IPS-15b (cell line): Measurements from ENCODE around the gene MIEF1.
"Not testable (repeated sequence)": the region's sequence is repeated elsewhere in the genome, so short reads cannot be mapped to it uniquely, and the experiment has no call there.

Experiments used
- H3K27me3 ChIP-seq: one replicate; pipeline ENCODE4 v1.6.1; 2013; ENCODE audit warnings: low read length; ENCODE audit not compliant: control insufficient read depth, insufficient read depth
- H3K36me3 ChIP-seq: one replicate; pipeline ENCODE4 v1.6.1; 2013; ENCODE audit warnings: low read length; ENCODE audit not compliant: control insufficient read depth, insufficient read depth
- H3K4me1 ChIP-seq: one replicate; pipeline ENCODE4 v1.6.1; 2013; ENCODE audit warnings: mild to moderate bottlenecking, low read length; ENCODE audit not compliant: control insufficient read depth, insufficient read depth
- H3K4me3 ChIP-seq: one replicate; pipeline ENCODE4 v1.5.1; 2013; ENCODE audit warnings: low read depth, low read length
- H3K9ac ChIP-seq: one replicate; pipeline ENCODE4 v1.6.1; 2013; ENCODE audit warnings: low read depth, mild to moderate bottlenecking, low read length
- H3K9me3 ChIP-seq: one replicate; pipeline ENCODE4 v1.6.1; 2013; ENCODE audit warnings: mild to moderate bottlenecking, low read length; ENCODE audit not compliant: control insufficient read depth, insufficient read depth

Gene MIEF1

DNA sequence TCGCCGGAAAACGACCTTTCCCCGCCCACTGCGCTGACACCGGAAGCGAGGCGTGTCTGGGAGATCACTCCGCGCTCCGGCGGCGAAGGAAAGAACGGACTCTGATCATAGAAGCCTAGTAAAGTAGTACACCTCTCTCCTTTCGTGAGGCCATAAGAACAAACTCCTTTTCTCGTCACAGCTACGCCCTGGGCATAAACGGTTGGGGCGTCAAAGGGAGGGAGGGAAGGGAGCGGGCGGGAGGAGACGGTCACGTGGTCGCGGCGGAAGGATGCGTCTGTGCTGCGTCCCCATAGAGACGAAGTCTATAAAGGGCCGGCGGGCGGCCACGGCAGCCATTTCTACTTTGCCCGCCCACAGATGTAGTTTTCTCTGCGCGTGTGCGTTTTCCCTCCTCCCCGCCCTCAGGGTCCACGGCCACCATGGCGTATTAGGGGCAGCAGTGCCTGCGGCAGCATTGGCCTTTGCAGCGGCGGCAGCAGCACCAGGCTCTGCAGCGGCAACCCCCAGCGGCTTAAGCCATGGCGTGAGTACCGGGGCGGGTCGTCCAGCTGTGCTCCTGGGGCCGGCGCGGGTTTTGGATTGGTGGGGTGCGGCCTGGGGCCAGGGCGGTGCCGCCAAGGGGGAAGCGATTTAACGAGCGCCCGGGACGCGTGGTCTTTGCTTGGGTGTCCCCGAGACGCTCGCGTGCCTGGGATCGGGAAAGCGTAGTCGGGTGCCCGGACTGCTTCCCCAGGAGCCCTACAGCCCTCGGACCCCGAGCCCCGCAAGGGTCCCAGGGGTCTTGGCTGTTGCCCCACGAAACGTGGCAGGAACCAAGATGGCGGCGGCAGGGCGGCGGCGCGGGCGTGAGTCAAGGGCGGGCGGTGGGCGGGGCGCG, 18.4 kb downstream of the MIEF1 start, which contains the start of gene ATF4:
TSS of gene ATF4 (plus strand) at position 337 of the 880 bp plus-strand sequence. CDS start 884 bp downstream, outside the sequence.
- Histone ChIP-seq H3K9ac (peak within 1 kb of the TSS; percentile 99), H3K9me3 (no peaks in the 10 kb centered on the region), H3K27me3 (peaks cover 16% of the 10 kb centered on the region), H3K4me3 (peak within 1 kb of the TSS; percentile 90), H3K4me1 (peaks cover 5% of the 10 kb centered on the region), H3K36me3 (peaks cover 39% of the 10 kb centered on the region)

DNA sequence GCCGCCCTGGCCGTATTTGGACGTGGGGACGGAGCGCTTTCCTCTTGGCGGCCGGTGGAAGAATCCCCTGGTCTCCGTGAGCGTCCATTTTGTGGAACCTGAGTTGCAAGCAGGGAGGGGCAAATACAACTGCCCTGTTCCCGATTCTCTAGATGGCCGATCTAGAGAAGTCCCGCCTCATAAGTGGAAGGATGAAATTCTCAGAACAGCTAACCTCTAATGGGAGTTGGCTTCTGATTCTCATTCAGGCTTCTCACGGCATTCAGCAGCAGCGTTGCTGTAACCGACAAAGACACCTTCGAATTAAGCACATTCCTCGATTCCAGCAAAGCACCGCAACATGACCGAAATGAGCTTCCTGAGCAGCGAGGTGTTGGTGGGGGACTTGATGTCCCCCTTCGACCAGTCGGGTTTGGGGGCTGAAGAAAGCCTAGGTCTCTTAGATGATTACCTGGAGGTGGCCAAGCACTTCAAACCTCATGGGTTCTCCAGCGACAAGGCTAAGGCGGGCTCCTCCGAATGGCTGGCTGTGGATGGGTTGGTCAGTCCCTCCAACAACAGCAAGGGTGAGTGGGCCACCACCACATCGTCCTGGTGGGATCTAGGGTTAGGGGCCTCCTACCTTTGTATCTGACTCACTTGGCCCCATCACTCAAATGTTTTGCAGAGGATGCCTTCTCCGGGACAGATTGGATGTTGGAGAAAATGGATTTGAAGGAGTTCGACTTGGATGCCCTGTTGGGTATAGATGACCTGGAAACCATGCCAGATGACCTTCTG, 19.2 kb downstream of the MIEF1 start:
- peak overlapping the region; percentile 99 for H3K9ac ChIP-seq
- H3K36me3 ChIP-seq, result peaks cover 37% of the 10 kb centered on the region
- H3K4me3 ChIP-seq, result peak overlapping the region; percentile 73
- peaks cover 13% of the 10 kb centered on the region for H3K27me3 ChIP-seq
- H3K9me3 ChIP-seq, H3K4me1 ChIP-seq: not testable (repeated sequence)

DNA sequence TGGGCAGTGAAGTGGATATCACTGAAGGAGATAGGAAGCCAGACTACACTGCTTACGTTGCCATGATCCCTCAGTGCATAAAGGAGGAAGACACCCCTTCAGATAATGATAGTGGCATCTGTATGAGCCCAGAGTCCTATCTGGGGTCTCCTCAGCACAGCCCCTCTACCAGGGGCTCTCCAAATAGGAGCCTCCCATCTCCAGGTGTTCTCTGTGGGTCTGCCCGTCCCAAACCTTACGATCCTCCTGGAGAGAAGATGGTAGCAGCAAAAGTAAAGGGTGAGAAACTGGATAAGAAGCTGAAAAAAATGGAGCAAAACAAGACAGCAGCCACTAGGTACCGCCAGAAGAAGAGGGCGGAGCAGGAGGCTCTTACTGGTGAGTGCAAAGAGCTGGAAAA, 20.0 kb downstream of the MIEF1 start:
- Histone ChIP-seq H3K9ac (peak overlapping the region; percentile 99), H3K27me3 (peaks cover 11% of the 10 kb centered on the region), H3K4me3 (peak overlapping the region; percentile 73), H3K36me3 (peaks cover 37% of the 10 kb centered on the region)
- not testable (repeated sequence) for H3K4me1 ChIP-seq, H3K9me3 ChIP-seq

DNA sequence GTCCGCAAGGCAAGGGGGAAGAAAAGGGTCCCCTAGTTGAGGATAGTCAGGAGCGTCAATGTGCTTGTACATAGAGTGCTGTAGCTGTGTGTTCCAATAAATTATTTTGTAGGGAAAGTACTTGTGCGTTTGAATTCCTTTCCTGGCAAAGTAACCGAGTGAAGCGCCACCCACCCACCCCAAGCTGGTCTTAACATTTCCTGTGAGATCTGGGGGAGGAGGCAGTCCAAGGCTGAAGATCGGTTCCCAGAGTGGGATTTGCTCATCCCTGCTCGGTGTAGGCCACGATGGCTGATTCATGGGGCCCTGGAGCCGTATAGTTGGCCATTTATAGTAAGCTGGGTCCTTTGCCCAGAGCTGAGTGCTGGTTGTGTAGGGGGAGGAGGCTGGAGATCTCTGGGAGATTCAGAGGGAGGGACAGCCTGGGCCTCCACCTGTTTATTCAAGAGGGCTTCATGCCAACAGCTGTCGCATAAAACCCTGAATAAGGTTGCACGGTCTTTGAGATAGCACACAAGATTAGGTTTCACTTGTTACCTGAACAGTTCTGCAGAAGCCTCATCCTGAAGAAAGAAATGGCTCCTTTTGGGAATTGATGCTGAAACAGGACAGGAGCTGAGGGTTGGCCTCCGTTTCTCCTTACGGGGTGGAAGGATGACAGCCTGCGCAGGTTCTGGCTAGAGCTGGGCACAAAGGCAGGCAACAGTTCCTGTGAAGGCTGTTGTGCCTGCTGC, 20.6 kb downstream of the MIEF1 start:
- Histone ChIP-seq H3K4me1 (peaks cover 5% of the 10 kb centered on the region), H3K9ac (no peak overlapping the region), H3K27me3 (peaks cover 6% of the 10 kb centered on the region), H3K36me3 (peaks cover 37% of the 10 kb centered on the region), H3K9me3 (no peaks in the 10 kb centered on the region), H3K4me3 (peak overlapping the region; percentile 36)

DNA sequence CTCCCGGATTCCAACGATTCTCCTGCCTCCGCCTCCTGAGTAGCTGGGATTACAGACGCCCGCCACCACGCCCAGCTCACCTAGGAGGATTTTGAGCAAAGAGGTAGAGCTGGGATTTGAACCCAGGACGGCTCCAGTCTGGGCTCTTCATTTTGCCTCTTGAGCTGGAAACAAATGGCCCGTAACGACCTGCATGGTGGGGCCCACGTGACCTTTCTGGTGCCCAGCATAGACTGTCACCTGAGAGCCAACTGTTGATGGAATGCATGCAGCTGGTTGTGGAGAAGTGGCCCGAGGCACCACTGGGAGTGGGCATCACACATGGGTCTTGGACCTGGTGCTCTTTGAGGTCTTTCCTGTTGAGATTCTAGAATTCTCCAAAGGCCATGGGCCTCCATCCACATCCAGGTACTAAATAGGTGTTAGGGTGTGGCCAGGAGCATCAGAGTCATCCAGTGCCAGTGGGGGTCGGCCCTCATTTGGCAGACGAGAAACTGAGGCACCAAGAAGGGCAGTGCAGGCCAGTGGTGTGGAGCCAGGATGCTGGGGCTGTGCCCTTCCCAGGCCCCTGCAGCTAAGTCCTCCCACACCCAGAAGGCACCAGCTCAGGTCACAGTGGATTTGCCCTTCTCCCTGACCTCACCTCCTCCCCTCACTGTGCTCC, 22.1 kb downstream of the MIEF1 start:
- Histone ChIP-seq H3K4me3 (no peak overlapping the region), H3K27me3 (no peaks in the 10 kb centered on the region), H3K4me1 (peaks cover 2% of the 10 kb centered on the region), H3K36me3 (peaks cover 50% of the 10 kb centered on the region), H3K9me3 (no peaks in the 10 kb centered on the region), H3K9ac (no peak overlapping the region)

DNA sequence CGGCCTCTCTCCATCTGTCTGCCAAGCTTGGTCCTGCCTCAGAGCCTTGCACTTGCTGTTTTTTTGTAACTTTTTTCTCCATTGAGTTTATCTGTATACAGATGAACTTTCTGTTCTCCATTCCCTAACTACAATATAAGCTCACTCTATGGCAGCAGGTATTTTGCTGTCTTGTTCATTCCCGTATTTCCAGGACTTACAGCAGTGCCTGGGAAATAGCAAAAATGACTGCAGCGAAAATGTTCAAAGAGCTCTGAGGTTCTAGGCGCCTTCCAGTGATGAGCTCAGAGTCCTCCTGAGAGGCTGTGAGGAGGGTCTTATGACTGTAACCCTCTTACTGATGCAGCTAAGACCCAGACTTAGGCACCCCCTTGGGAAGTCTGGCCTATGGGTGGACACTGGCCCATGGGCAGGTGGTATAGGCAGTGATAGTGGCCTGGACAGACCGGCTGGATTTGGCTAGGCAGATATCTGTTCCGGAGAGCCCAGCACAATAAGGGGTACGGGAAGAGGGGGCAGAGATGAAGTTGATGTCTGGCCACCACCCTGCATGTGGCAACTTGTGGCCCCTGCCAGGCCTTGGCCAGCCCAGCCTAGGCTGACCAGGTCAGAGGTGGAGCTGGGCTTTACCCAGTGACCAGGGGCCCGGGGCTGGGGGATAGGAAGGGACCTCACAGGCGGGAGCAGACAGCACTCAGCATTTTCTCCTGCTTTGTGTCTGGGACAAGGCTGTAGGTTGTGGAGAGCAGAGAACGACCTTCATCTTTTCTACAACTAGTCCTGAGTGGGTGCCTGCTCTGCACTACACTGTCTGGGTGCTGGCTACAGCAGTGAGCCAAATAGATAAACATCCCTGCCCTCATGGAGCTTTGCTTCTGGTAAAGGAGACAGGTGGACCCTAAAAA, 22.9 kb downstream of the MIEF1 start:
- Histone ChIP-seq H3K9me3 (no peaks in the 10 kb centered on the region), H3K9ac (no peak overlapping the region), H3K36me3 (peaks cover 56% of the 10 kb centered on the region), H3K4me3 (no peak overlapping the region), H3K27me3 (no peaks in the 10 kb centered on the region), H3K4me1 (peaks cover 2% of the 10 kb centered on the region)

DNA sequence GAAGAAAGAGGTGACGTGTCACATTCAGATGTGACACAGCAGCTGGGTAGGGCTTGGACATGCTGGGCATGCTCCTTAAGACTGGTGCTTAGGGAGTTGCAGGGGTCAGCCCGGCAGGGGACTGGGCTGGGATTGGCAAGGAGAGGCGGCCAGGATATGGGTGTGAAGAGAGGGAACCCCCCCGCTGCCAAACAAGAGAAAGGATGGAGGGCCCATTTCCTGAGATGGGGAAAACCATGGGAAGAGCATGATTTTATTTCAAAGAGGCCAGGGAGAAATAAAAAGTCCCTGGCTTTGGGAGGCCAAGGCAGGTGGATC, 23.5 kb downstream of the MIEF1 start:
- Histone ChIP-seq H3K9ac (no peak overlapping the region), H3K9me3 (no peaks in the 10 kb centered on the region), H3K4me1 (peaks cover 2% of the 10 kb centered on the region), H3K36me3 (peaks cover 54% of the 10 kb centered on the region), H3K4me3 (no peak overlapping the region), H3K27me3 (no peaks in the 10 kb centered on the region)

DNA sequence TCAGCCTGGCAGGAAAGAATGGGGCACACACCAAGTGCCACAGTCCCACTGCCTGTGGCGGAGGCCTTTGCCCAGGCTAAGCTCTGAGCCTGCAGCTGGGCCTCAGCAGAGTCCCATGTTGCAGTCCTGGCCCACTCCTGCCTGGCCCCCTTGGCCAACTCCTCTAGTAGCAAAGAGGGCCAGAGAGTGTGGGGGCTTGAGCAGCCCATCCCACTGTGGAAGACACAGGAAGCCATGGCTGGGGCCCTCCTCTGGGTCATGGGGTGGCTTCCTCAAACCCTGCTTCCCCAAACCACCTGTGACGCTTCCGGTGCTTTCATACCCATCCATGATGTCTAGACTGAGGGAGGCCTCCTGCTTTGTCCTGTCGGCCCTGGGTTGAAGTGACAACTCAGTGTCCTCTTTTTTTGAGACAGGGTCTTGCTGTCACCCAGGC, 24.7 kb downstream of the MIEF1 start:
- Histone ChIP-seq H3K36me3 (peaks cover 44% of the 10 kb centered on the region), H3K9me3 (no peaks in the 10 kb centered on the region), H3K9ac (no peak overlapping the region), H3K4me3 (no peak overlapping the region), H3K27me3 (no peaks in the 10 kb centered on the region), H3K4me1 (peaks cover 2% of the 10 kb centered on the region)

DNA sequence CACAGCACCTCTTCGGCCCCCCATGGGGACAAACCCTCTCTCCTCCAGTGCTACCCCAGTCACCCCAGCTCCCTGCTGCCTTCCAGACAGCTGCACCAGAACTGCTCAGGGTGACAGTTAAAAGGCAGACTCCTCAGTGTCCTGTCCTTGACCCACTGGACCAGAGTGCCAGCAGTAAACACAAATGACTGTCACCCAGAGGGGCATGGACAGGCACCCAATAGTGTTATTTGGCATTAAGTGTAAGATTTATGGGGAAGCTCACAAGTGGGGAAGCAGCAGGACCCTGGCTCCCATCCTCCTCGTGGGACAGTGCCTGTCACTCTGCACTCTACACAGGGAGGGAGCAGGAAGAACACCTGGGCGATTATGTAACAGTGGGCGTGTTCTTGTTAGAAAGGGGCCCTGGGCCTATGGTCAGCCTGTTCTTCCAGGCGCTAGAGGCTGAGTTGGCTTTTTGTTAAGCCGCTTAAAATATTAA, 25.4 kb downstream of the MIEF1 start:
- no peak overlapping the region for H3K9ac ChIP-seq

DNA sequence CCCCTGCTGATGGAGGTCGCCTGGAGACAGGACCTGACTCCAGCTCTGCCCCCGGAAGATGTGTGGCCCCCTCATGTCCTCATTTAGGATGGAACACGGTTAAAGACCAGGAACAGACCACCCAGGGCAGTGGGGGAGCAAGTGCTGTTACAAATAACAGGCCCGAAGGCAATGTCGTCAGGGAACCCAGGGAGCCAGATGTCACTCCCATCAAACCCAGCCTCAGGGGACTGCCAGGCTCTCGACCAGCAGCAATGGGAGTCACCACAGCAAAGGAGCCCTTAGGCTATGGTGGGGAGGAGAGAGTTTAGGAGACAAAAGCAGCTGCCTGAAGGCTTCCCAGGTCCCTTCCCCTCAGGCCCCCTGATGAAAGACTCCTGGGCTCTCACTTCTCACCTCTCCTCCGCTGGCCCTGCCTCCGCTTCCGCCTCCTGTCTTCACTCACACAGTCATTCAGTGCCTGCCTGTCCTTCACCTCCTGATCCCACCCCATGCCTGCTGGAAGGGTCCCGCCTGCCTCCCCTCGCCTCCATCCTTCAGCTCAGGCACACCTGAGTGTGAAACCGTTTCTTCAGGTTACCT, 26.1 kb downstream of the MIEF1 start:
- H3K9me3 ChIP-seq, result no peaks in the 10 kb centered on the region
- no peaks in the 10 kb centered on the region for H3K27me3 ChIP-seq
- H3K9ac ChIP-seq, result no peak overlapping the region
- peaks cover 2% of the 10 kb centered on the region for H3K4me1 ChIP-seq
- peaks cover 30% of the 10 kb centered on the region for H3K36me3 ChIP-seq
- no peak overlapping the region for H3K4me3 ChIP-seq

More for the DNA sequence above, 25.4 kb downstream of the MIEF1 start:
- H3K4me1 ChIP-seq, result peaks cover 2% of the 10 kb centered on the region
- H3K9me3 ChIP-seq, result no peaks in the 10 kb centered on the region
- H3K27me3 ChIP-seq, result no peaks in the 10 kb centered on the region
- no peak overlapping the region for H3K4me3 ChIP-seq
- peaks cover 37% of the 10 kb centered on the region for H3K36me3 ChIP-seq
